Activated naive CD4-positive, alpha-beta T cell (primary cell): ENCODE data around the gene STRBP.

Source experiments
- DNase-seq, 4 experiments: peaks; one replicate each; lab custom pipeline; 2025; lab: John Stamatoyannopoulos, UW

The STRBP gene

DNA sequence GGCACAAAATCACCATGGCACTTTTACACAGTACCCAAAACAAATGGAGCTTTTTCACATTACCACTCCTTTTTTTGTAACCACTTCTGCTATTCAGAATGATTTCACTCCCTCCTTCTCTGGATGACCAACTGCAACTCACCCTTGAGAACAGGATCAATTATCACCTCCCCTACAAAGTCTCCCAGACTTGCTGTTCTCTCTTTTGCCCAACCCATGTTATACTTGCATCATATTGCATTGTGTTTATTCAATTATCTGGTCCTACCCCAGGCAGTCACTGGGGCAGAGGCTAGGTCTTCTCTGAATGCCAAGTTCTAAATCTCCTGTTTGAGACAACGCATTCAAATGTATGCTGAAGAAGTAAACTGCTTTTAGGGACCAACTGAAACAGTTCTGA lies 139.0 kb downstream of the STRBP start:
- no peak for DNase-seq

DNA sequence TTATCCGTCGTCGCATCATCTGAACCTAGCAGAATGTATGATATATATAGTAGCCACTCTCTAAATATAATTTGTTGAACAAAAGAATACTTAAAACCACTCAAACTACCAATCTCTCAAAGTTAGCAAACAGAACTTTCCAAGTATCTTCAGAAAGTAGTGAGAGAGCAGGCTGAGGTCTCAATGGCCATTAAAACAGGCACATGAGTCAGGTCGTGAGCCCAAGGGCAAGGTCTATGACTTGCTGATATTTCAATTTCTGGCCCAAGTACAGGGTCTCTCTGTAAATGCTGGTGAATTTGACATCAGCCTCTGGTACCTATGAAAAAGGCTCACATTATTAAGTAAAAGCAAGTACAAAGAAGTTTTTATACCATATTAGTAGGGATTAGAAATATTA lies 139.8 kb downstream of the STRBP start:
- no peak for DNase-seq

DNA sequence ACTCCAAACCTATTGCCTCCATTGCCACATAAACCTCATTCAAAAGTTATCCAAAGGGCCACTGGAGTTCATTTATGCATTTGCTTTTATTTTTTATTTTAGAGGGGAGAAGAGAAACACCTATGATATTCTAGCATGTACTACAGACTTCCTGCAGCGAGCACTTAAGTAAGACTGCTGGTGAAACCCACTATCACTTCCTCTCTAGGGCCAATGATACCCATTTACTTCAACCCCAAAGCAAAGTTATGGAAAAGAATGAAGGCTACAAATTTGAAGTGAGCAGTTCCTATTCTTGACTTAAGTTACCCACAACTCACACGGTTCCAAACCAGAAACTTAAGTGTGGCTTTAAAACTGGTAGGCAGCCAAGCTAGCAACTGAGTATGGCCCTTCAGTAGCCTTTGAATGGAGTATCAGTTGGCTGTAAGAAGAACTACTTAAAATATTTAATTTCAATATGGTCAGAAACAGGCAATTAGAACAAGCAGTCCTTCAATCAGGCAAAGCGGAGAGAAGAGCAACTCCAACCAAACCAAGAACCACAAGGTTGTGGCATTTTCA lies 140.8 kb downstream of the STRBP start:
- DNase-seq, result no peak

DNA sequence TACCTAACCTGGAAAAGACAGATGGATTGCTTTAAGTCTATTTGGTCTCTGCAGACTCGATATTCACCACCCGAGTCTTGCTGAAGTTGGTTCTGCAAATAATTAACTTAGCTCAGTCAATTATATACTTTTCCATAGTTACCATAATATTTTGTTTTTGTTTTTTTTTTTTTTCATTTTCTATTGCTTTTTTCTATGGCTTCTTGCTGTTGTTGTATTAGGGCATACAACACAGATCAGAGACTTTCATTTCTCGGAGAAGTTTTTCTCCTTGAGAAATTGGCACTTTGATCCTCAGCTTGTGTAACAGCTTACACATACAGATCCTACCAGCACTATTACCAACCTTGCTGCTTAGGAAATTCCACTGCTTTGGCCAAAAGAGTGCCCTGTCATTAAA lies 146.9 kb downstream of the STRBP start:
- DNase-seq, result no peak

DNA sequence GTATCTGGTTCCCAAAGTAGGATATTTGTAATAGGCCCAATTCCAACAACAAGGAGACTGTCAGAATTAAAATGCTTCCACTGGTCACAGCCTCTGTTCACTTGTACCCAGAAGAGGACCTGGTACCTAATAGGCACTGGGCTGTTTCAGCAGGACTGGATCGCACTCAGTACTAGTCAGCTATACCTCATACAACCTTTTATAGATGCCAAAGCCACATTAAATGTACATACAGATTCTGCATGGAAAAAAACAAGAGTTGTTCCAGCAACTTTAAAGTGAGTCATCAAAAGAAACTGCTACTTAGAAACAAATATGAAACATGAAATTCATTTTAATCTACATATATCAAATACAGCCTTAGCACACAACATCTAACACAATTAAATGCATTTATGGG lies 147.4 kb downstream of the STRBP start:
- DNase-seq, result no peak

DNA sequence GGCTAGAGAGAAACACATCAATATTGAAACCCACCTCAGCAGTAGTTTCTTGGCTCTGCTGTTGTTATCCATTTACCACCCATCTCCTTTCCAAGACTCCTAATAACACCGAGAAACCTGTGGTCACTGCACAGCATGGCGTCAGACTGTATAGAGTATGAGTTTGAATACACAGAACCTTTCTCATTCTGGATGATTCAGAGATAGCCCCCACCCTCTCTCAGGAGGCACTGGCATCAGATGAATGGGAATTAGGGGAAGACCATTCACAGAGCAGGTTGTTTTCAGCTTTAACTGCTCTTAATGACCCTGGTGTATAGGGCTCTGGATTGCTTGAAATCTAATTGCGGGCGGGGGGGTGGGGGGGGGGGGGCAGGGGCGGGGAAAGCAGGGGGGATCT lies 148.3 kb downstream of the STRBP start:
- DNase-seq, result no peak

DNA sequence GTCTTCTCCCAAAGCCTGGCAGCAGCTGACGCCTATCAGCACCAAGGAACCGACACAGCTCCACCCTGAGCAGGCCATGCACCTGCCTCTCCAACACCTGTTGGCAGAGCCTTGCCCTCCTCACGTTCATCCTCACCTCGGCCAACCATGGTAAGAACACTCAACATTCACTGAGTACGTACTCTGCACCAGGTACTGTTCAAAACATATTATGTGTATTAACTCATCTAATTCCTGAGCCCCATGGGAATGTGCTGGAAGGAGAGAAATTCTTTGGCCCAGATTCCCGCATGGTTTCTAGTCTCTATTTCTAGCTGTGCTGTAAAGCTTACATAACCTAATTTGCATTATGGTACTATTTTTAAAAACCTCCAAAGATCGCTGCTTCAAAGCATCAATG lies 148.8 kb downstream of the STRBP start:
- DNase-seq, result no peak

DNA sequence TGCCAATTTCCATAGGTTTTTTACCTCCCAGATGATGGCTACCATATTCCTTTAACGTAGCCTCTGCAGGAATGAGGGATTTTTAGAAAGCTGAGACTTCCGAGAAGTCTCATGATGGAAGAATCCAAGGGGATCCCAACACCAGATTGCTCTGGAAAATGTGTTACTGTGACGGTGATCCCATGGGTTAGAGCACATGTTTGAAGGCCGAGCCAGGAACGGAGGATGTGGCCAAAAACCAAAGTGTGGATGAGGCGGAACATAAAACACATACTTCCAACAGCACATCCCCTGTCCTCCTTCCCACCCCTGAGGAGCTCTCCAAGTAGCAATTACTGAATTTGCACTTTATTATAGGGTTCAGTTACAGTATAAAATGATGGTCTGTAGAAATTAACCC lies 152.3 kb downstream of the STRBP start:
- DNase-seq, result no peak

DNA sequence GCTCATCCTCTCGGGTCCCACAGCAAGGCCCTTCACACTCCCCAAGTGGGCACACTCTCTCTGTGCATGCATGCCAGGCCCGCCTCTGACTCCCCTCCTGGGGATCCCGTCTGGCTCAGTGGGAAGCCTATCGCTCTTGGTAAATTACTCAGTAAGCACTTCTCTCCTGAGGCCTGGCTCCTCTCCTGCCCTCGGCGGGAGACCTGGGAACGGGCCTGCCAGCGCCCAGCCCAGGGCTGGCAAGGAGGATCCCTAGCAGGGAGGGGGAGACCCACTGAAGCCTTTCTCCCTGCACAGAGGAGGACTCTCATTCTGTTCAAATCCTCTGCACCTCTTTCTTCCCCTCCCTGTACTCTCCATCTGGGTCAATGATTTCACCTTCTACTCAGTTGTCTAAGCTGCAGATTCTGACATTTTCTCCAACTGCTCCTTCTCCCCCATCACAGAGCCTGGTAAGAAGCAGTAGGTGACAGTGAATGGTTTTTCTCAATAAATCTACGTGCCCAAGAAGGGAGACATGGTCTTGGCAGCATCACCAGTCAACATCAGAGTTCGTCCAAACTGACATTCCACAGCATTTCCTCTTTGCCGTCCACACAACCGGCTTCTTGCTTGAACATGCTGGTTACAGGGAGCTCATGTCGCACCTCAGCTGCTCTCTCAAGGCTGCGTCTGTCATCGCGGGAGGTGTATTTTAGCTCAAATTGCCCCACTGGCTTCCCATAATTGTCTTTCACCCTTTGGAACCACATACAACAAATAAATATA lies 153.1 kb downstream of the STRBP start:
- DNase-seq, result no peak

DNA sequence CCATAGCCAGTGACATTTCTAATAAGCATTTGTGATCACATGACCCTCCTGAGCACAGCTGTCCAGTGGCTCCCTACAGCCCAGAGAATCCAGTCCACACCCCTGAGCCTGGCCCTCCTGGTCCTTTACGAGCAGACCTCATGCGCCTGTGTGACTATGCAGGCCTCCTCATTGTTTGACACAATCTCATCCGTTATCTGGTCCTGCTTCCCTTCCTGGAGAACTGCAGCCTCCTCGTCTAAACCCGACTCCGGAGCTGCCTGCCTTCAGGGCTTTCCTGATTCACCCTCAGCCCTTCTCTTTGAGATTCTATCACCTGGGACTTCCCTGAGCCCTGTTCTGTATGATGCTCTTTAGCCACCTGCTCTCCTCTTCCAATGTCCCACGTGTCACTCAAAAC lies 155.2 kb downstream of the STRBP start:
- no peak for DNase-seq

DNA sequence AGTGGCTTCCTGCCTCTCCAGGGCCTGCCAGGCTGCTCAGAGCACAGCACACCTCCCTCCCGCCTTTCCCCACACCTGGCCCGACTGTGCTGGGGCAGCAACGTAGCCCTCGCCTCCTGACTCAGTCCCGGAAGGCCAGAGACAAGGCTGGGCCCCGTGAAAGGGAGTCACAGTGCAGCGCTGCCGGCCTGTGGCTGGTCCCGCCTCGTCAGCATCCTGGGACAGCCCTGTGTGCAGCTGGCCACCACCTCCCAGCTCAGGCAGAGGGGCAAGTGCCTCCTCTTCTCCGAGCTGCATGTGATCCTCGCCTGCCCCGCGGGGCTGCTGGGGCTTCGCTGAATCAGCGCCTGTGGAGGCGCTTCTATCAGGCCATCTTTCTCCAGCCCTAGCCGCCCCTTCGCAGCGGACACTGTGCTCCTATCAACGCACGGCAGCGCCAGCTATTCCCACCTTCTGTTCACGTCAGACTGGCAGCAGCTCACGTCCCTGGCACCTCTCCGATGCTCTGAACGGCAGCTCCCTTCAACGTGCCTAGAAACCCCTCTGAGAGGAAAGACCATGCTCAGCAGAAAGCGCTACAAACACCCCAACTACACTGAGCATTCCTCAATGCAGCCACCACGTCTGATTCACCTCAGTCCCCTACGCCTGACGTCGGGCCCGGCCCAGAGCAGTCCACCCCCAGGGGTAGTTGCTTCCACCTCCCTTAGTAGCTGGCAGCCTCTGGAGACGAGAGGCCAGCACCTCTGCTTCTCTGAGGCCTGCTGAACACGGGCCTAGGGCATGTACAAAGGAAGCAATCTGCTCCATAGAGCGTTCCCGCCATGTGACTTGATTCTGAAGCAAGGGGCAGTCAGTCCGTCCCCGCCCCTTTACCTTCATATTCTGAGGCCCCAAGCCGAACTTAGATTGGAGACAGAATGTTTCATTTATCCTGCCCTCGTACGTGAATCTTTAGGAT lies 156.1 kb downstream of the STRBP start:
- DNase-seq, result no peak

DNA sequence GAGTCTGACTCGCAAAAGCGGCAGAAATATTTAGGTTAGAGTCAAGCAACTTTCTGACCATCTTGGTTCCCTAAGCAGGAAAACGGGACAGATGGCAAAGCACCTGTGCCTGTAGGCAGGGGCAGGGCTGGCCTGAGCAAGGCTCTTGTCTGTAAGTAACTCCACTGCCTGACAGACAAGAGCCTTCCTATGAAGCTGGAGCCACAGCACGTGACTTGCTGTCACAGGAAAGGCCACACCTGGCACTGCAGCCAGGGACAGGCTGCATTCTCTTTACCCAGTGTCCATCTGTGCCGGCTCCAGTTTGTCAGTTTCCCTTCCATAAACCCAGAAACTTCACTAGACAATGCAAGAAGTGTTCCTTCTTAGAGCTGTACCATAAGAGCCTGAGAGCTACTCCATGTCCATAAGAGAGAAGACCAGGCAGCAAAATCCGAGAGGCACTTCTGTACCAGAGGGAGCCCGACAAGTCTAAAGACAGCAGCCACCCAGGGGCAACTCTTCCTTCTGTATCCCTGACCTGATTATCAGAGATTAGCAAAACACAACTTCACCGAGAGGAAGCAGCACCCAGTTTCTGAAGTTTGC lies 156.9 kb downstream of the STRBP start:
- DNase-seq, result no peak

DNA sequence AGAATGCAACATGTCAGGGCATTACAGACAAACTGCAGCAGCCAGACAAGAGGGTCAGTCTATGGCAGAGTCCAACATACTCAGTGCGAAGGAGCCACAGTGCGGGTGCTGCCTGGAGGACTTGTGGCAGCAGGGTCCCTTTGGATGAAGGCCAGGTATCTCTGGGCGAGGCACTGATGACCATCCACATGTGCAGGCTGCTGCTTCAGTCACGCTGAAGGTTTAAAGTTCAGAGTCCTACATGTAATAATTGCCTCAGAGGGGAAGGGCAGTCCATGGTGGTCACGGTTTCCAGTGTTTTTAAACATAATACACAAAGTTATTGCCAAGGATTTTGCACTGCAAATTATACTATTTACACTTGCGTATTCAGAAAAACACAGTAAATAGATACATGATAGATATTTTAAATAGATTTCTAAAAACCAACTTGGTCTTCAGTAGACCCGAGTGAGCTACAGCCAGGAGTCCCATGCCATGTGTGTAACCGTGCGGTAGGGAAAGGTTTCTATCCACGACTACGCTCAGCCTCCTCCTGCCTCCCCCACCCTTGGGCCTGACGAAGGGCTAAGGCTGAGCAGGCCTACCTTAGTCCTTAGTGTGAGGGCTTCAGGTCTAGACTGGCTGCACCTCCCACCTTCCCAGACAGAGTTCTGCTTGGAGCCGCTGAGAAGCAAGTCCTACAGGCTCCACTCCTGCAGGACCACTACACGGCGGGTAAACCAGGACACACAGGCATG lies 158.7 kb downstream of the STRBP start:
- DNase-seq, result no peak

DNA sequence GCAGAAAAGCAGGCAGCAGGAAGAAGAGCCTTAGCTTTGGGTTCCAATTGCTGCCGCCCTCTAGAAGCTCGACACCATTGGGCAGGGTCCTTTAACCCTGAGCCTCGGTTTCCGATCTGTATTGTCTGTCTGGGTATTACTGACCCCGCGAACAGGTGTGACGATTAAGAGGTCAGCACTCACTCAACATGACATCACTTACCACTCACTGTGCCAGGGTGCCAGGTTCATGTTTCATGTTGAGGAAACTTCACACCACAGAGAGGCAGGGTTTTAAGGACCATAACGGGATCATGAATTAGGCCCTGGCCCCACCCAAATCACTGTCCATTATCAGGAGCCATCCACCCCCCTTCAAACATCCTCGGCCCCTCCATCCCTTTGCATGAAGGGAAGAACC lies 159.4 kb downstream of the STRBP start:
- DNase-seq, result no peak

DNA sequence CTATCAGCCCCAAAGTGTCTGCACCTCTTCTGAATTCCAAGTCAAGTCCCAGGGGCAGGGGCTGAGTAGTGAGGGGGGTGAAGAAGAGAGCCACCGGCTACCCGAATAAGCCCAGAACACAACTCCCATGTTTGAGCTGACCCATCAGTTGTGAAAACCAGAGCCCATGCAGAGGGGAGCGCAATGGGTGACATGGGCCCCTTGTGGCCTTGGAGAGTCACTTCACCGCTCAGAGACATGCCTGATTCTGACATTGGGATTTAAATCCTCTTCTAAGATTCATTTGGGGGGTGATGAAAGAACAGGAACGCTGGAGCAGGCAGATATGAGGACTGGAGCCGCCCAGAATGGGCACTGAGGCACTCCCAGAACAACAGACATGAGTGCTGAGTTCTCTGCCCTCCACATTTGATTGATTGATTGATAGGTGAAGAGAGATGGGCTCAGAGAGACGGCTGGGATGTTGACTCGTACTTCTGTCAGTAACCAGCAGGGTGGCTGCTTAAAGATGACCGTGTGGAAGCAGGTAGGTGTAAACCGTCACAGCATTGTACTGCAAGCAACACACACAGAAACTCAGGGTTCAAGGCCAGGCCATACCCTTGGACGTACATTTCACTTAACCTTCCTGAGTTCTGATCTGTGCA lies 160.6 kb downstream of the STRBP start:
- DNase-seq, result no peak

DNA sequence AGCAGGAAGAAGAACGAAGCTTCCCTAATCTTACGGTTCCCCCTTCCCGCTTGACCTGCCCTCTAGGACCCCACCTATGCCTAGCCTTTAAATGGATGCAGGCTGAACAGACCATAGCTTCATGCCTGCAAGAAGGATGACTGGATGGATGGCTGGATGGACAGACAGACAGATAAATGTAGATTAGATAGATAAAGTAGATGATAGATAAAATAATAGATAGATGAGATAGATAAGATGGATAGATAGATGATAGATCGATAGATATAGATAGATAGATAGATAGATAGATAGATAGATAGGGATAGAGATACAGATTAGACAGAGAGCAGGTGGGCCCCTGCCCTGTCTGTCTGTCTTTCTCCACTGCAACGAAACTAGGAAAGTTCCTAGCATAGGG lies 162.9 kb downstream of the STRBP start:
- DNase-seq, result no peak

DNA sequence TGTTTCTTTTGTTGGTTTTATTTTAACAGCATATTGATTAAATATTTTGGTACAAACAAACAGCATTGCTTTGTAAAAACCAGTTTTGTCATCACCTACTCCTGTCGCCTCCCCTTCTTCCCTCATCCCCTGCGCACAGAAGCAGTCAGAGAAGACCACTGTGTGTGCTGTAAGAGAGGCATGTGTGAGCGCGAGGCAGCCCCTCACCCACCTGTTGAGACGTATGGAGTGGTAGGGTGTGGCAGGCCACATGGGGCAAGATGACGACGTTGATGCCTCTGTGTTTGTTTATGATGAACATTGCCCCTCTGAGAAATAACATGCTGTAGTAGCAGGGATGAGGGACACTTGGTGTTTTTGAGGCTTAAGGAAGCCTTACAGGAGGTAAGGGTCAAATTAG lies 163.6 kb downstream of the STRBP start:
- DNase-seq, result no peak

DNA sequence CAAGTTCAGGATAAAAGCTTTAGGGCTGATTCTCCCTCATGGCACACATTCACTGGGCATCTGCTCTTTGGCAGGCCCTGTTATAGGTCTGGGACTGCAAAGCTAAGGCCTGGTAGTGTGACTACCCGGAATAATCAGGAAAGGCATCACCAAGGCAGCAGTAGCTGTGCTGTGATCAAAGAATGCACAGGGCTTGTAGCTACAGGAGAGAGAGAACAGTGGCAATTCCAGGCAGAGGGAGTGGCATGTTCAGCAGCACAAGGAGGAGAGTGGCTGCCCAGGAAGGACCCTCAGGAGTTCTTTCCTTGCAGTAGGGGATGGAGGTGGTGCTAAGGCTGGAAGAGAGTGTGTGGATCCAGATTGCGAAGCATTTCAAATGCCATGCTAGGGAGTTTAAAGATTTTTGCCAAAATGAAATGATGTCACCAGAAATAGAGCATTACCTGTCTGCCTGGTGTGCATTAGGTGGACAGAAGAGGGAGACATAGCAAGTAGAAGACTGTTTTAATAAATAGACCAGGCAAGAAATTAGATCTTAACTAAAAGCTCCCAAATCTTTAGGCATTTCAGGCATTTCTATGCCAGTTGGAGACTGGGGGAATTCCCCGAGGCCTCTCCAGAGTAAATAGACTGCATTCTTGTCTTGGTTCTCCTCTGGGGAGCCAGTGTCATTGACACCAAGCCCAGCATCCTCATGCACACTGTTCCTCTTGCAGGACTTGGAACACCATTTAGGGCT lies 165.8 kb downstream of the STRBP start:
- no peak for DNase-seq

DNA sequence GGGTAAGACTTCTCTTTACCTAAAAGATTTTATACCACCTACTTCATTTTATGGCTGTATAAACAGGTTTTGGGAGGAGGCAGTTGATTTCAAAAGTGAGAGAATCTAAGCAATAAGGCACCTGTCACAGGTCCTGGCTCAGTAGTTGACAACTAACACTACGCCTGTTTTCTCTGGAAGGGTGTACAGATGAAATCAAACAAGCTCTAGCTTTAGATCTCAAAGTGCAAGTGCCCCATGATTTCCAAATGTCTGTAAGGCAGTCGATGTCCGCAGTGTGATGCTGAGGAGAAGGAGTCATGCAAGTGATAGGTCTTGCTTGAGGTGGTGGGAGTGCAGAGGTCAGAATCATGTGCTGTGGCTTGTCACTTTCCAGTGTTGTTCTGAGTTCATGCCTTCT lies 168.8 kb downstream of the STRBP start:
- no peak for DNase-seq

DNA sequence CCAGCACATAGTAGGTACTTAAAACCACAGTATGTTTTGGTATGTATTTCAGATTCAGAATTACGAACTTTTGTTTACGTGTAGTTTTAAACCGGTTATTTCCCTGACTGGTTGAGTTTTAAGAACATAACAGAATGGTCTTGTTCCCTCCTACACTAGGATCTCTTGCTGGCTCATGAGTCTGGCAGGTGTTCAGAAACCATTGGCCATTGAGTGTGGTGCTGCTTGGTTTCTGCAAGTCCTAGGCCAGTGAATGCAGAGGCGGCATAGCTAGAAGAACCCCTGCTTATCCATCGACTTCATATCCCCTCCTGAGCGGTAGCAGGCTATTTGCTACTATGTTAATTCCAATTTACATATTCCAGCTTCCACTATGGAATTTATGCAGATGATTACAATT lies 169.3 kb downstream of the STRBP start:
- no peak for DNase-seq

DNA sequence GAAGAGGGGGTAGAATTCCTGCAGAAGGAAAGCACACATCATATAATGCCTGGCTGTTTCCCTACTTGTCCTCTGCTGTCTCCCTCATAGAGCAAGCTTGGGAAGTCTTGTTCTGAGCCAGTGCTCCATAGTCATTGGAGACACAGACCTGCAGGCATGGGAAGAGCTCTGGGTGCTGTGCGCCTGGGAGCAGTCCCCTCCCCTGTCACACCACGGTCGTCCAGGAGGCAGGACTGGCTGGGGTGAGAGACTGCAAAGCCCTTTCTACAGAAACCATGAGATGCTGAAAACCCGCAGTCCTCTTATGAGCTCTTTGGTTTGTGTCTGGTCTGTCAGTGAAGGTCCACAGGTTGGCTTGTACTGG lies 170.3 kb downstream of the STRBP start:
- DNase-seq, result no peak
